ENCODE measurements around the gene CALY. TPM values are rescaled to one million over a fixed set of nuclear protein-coding genes. Genes with fewer than 3 reads are reported as not detected.
A peak's percentile ranks its signal among the peaks of the same experiment; 100 is the strongest.
"Not testable (repeated sequence)": the region's sequence is repeated elsewhere in the genome, so short reads cannot be mapped to it uniquely, and the experiment has no call there.

Gene CALY
- polyA plus RNA-seq (ENCODE audit: insufficient read length in 4 of 4), result under 1 TPM in 2 of 4 donors, not detected in 2; 0.24 to 0.59 TPM

DNA sequence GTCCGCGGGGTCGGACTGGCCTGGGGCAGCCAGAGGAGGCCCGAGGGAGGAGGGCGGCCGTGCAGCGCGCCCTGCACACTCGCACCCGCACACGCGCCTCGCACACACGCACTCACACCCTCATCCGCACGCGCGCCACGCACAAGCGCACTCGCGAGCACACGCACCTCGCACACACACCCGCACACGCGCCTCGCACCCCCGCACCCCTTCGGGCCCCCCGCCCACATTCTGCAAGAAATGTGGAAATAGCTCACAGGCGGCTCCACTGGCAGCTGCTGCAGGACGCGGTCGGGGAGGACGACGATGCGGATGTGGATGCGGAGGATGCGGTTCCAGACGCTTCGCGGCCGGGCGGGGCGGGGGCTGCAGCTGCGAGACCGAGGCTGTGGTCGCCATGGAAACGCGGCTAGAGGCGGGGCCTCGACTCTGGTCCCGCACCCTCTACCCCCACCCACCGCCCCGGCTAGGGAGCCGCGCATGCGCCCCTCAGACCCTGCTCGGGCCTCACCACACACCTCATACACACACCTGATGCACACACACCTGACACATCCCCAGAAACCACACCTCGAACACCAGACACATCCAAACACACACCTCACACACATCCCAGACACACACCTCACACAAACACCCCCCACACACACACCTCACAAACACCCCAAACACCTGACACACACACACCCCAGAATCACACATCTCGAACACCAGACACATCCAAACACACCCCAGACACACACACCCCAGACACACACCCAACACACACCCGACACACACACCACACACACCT is at the start of gene CALY:
Gene CALY, minus strand, starts transcription at position 320 of the 793 bp plus-strand sequence. CDS start 7,907 bp downstream, outside the sequence.
- no peak for DNase-seq (ENCODE audit: low read depth in 4 of 4, low spot score in 3 of 4)

DNA sequence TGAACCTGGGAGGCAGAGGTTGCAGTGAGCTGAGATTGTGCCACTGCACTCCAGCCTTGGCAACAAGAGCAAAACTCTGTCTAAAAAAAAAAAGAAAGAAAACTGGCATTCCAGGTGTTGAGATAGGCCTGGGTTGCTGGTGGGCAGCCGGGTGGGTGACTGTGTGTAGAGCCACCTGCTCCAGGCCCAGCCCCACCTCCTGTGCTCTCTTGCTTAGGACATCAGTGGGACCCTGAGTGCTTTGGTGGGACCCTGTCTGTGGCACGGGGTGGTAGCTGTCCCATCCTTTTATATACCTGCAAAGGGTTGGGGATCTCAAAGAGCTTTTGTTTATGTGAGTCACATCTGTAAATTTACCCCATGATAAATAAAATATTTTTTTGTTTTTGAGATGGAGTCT is 48.5 kb upstream of the CALY start:
- no peak for DNase-seq (ENCODE audit: low read depth in 4 of 4, low spot score in 3 of 4)

DNA sequence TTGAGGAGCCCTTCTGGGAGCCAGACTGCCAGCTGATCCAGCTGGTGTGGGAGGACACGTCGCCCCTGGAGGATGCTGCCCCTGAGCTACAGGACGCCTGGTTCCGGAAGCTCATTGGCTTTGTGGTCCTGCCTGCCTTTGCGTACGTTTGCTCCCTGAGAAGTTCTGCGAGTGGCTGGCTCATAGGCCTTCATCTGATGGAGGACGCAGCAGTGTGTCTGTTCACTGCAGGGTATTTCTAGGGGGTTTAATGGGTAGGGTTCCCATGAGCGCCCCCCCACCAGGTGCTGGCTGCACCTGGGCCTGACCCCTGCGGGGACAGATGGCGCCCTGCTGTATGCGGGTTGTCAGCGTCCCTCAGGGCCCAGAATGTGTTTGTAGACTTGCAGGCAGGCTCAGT is 47.4 kb upstream of the CALY start:
- no peak for DNase-seq (ENCODE audit: low read depth in 4 of 4, low spot score in 3 of 4)

DNA sequence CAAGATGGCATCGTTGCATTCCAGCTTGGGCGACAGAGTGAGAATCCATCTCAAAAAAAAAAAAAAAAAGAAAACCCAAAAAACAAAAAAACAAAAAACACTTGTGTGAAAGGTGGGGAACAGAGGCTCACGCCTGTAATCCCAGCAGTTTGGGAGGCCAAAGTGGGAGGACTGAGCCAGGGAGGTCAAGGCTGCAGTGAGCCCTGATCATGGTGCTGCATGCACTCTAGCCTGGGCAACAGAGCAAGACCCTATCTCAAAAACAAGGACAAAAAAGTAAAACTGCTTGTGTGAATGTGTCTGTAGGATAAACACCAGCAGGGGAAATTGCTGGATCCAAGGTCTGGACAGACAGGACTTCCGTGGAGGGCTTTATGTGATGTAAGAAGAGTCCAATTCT is 46.9 kb upstream of the CALY start:
- no peak for DNase-seq (ENCODE audit: low read depth in 4 of 4, low spot score in 3 of 4)

DNA sequence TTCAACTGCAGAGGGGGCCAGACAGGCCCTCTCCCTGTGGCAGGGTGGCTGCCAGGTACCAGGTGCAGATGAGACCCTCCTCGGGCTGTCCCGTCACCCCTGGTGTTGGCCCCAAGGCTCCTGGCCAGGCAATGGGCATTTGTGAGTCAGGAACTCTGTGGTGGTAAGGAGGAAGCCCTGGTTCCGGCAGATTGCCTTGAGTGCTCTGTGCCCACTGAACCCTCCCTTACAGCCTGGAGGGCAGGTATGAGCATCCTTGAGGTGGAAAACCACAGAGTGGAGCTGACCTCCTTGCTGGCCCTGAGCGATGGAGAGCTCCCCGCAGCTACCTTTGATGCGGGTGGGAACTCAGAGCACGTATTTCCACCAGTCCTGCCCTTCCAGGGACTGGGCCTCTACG is 44.3 kb upstream of the CALY start:
- no peak for DNase-seq (ENCODE audit: low read depth in 4 of 4, low spot score in 3 of 4)

DNA sequence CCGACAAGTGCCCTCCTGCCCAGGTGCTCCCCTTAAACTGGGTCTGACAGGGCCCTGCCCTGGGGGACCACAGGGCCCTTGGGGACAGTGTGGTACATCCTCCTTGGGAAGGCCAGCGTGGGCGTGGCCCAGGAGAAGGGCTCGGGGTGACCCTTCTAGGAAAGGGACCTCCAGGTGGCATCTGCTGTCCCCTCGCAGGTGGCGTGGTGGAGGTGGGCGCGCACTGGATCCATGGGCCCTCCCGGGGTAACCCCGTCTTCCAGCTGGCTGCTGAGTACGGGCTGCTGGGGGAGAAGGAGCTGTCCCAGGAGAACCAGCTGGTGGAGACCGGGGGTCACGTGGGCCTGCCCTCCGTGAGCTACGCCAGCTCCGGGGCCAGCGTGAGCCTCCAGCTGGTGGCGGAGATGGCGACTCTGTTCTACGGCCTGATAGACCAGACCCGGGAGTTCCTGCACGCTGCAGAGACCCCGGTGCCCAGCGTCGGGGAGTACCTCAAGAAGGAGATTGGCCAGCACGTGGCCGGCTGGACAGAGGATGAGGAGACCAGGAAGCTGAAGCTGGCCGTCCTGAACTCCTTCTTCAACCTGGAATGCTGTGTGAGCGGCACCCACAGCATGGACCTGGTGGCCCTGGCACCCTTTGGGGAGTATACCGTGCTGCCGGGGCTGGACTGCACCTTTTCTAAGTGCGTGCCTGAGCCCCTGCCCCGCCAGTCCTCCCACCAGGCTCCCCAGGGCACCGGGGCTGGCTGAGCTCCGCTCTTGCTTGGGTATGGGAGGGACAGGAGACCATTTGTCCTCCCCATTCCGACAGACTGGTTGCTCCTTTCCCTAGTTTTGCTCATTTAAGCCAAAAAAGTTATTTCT is 43.3 kb upstream of the CALY start:
- no peak for DNase-seq (ENCODE audit: low read depth in 4 of 4, low spot score in 3 of 4)

DNA sequence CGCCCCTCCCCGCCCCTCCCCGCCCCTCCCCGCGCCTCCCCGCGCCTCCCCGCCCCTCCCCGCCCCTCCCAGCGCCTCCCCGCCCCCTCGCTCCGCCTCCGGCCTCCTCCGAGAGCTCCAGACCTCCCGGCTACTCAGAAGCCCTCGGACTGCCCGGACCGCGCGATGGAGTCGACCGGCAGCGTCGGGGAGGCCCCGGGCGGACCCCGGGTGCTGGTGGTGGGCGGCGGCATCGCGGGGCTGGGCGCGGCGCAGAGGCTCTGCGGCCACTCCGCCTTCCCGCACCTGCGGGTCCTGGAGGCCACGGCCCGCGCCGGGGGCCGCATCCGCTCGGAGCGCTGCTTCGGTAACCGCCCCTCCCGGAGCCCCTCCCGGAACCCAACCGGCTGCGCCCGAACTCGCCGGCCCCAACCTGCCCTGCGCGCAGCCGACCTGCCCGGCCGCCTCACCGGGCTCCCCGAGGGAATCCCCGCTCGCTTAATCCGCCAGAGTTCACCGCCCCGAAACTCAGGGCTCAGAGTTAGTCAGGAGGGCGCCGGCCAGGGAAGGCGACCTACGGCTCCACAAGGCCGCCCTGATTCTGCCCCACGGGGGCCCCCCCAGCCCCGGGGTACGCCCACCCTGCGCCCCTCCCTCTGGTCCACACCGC is 42.6 kb upstream of the CALY start, which contains the start of gene PAOX:
Gene PAOX, plus strand, starts transcription at position 111 of the 649 bp plus-strand sequence. Its CDS starts 55 bp downstream, at position 166.
- DNase-seq (ENCODE audit: low read depth in 4 of 4, low spot score in 3 of 4), result no peak

- no peak for DNase-seq (ENCODE audit: low read depth in 4 of 4, low spot score in 3 of 4)
Measured at GRCh38 chr10:133378251-133379096, 41.8 kb upstream of the CALY start.

GRCh38 chr10:133377818-133378250 is 41.1 kb upstream of the CALY start:
- no peak for DNase-seq (ENCODE audit: low read depth in 4 of 4, low spot score in 3 of 4)

DNA sequence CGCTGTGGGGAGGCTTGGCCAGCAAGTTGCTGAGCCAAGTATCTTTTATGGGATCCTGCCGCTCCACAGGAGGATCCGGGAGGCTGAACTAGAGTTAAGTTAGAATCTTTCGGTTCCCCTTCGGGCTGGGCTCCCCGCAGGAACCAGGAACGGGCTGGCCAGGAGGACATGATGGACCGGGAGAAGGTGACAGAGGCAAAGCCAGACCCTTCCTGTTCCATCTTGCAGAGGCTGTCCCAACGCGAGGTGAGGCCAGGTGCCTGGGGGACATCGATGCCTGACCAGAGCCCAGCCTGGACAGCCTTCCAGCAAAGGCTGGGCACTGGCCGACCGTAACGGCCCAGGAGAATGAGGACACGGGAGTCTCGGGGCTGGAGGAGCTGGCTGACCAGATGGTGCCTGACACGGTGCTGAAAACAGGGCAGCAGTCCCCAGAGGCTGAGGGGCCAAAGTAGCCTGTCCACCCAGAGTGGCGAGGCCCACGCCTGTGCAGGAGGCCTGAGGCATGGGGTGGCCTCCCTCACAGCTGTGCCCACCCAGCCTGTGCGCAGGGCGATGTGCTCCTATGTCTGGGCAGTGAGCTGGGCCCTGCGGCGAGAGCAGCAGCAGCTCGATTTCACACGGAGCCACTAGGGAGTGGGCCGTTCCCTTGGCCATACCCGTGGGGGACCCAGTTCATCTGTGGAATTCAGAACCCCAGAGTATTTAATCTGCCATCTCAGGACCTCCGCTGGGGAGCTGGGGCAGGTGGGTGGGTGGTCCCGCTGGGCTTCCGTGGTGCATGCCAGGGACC is 40.5 kb upstream of the CALY start:
- no peak for DNase-seq (ENCODE audit: low read depth in 4 of 4, low spot score in 3 of 4)

- not testable (repeated sequence) for DNase-seq (ENCODE audit: low read depth in 4 of 4, low spot score in 3 of 4)
Measured at GRCh38 chr10:133376183-133376582, 39.5 kb upstream of the CALY start.

DNA sequence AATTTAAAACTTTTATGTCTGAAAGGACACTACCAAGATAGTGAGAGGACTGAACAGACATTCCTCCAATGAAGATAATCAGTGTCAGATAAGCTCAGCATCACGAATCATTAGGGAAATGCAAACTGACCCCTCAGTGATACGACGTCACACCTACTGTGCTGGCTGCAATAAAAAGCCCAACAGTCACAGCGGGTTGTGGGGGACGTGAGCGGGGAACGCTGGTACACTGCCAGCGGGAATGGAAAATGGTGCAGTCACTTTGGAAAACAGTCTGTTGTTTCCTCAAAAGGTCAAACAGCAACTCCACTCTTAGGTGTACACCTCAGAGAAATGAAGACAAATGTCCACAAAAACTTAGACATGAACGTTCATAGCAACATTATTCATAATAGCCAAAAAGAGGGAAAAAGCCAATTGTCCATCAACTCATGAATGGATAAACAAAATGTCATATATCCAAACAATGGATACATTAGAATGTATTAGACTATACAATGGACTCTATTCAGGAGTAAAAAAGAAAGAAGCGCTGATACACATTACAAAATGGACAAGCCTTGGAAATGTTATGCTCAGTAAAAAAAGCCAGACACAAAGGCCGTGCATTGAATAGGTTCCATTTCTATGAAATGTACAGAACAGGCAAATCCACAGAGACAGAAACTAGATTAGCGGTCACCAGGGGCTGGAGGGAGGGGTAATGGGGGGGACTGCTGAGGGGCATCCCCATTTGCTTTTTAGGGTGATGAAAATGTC is 38.8 kb upstream of the CALY start:
- DNase-seq (ENCODE audit: low read depth in 4 of 4, low spot score in 3 of 4), result no peak

GRCh38 chr10:133373174-133374090 is 36.7 kb upstream of the CALY start, which contains the start of gene ECHS1:
Gene ECHS1 (minus strand): TSS chr10:133373354. CDS start chr10:133373333, 21 bp downstream.
- DNase-seq (ENCODE audit: low read depth in 4 of 4, low spot score in 3 of 4), result peak in 3 of 4 donors; percentile 89 to 90 (median 90)

GRCh38 chr10:133372507-133372906 is 35.8 kb upstream of the CALY start:
- no peak for DNase-seq (ENCODE audit: low read depth in 4 of 4, low spot score in 3 of 4)

- DNase-seq (ENCODE audit: low read depth in 4 of 4, low spot score in 3 of 4), result no peak
Measured at GRCh38 chr10:133370030-133370786, 33.5 kb upstream of the CALY start.

DNA sequence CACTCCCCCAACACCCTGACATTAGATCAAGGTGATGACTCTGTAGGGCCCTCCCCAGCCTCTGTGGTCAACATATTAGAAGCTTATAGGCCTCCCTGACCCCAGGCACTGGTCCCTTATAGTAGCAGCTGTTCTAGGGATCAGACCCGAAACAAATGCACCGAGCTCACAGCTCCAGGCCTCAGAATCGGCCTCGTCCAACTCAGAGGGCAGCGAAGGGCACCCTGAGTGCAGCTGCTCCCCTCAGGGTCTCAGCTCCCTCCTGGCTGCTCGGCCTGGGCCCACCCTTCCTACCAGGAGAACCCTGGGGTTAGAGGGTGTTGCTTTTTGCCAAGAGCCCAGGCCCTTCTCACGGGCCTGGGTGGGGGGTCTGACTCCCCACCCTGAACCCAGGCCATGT is 31.5 kb upstream of the CALY start:
- DNase-seq (ENCODE audit: low read depth in 4 of 4, low spot score in 3 of 4), result no peak

DNA sequence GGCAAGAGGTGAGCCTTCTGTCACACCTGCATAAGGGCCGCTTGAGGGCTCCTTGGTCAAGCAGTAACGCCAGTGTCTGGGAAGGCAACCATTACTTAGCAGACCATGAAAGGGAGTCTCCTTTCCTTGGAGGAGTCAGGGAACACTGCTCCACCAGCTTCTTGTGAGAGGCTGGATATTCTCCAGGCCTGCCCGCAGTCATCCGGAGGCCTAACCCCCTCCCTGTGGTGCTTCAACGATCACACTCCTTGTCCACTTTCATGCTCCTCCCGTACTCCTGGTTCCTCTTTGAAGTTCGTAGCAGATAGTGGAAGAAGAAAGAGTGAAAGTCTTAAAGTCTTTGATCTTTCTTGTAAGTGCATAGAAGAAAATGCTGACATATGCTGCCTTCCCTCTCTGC is 30.8 kb upstream of the CALY start:
- DNase-seq (ENCODE audit: low read depth in 4 of 4, low spot score in 3 of 4), result not testable (repeated sequence)
